ENCODE data around the gene KIF2C.
A peak's percentile ranks its signal among the peaks of the same experiment; 100 is the strongest.
"Not testable (repeated sequence)": the region's sequence is repeated elsewhere in the genome, so short reads cannot be mapped to it uniquely, and the experiment has no call there.

Gene KIF2C

GRCh38 chr1:44739307-44740178 is at the start of gene KIF2C:
KIF2C (plus strand) TSS chr1:44739837; CDS start chr1:44739933, 96 bp downstream.
- TF ChIP-seq EZH2 (IDR thresholded peaks at IDR 0.05) (no peak), FOXP2 (optimal IDR thresholded peaks at IDR 0.05; ENCODE audit: control extremely low read depth, extremely low read length, insufficient read depth) (peak; percentile 63), POLR2AphosphoS5 (IDR thresholded peaks at IDR 0.05; ENCODE audit: borderline replicate concordance, low read depth, low read length) (peak; percentile 98)
- peaks cover 34% of the 10 kb centered on the region for H3K36me3 ChIP-seq (ENCODE audit: insufficient read depth, low read length)
- peak; percentile 92 for DNase-seq (ENCODE audit: low read depth, low spot score)

GRCh38 chr1:44693159-44693558 is 46.5 kb upstream of the KIF2C start:
- H3K36me3 ChIP-seq (ENCODE audit: insufficient read depth, low read length), result no peaks in the 10 kb centered on the region
- H3K4me3 ChIP-seq, result no peak overlapping the region
- no peak for TF ChIP-seq EZH2 (IDR thresholded peaks at IDR 0.05)
- TF ChIP-seq POLR2AphosphoS5 (IDR thresholded peaks at IDR 0.05; ENCODE audit: borderline replicate concordance, low read depth, low read length), result no peak
- no peak for TF ChIP-seq FOXP2 (optimal IDR thresholded peaks at IDR 0.05; ENCODE audit: control extremely low read depth, extremely low read length, insufficient read depth)
- H3K9me3 ChIP-seq (ENCODE audit: low read depth, low read length), result no peaks in the 10 kb centered on the region
- no peak for DNase-seq (ENCODE audit: low read depth, low spot score)
- no peak overlapping the region for H3K27ac ChIP-seq
- no peak overlapping the region for H3K9ac ChIP-seq (ENCODE audit: insufficient read length)

More at GRCh38 chr1:44739307-44740178, at the start of gene KIF2C:
- Histone ChIP-seq H3K9ac (ENCODE audit: insufficient read length) (peak within 1 kb of the TSS; percentile 93), H3K9me3 (ENCODE audit: low read depth, low read length) (no peaks in the 10 kb centered on the region), H3K4me3 (peak within 1 kb of the TSS; percentile 82), H3K27ac (peak within 1 kb of the TSS; percentile 91)

- H3K27ac ChIP-seq, result no peak overlapping the region
- no peak overlapping the region for H3K4me3 ChIP-seq
- DNase-seq (ENCODE audit: low read depth, low spot score), result no peak
- no peaks in the 10 kb centered on the region for H3K9me3 ChIP-seq (ENCODE audit: low read depth, low read length)
- no peaks in the 10 kb centered on the region for H3K36me3 ChIP-seq (ENCODE audit: insufficient read depth, low read length)
- H3K9ac ChIP-seq (ENCODE audit: insufficient read length), result no peak overlapping the region
- TF ChIP-seq FOXP2 (optimal IDR thresholded peaks at IDR 0.05; ENCODE audit: control extremely low read depth, extremely low read length, insufficient read depth), result no peak
- TF ChIP-seq POLR2AphosphoS5 (IDR thresholded peaks at IDR 0.05; ENCODE audit: borderline replicate concordance, low read depth, low read length), result no peak
- no peak for TF ChIP-seq EZH2 (IDR thresholded peaks at IDR 0.05)
Measured at GRCh38 chr1:44693900-44694299, 45.7 kb upstream of the KIF2C start.

GRCh38 chr1:44694863-44695478 is 44.7 kb upstream of the KIF2C start:
- Histone ChIP-seq H3K4me3 (no peak overlapping the region), H3K36me3 (ENCODE audit: insufficient read depth, low read length) (no peaks in the 10 kb centered on the region), H3K27ac (no peak overlapping the region), H3K9me3 (ENCODE audit: low read depth, low read length) (no peaks in the 10 kb centered on the region), H3K9ac (ENCODE audit: insufficient read length) (no peak overlapping the region)
- DNase-seq (ENCODE audit: low read depth, low spot score), result no peak
- TF ChIP-seq POLR2AphosphoS5 (IDR thresholded peaks at IDR 0.05; ENCODE audit: borderline replicate concordance, low read depth, low read length), result no peak

- Histone ChIP-seq H3K36me3 (ENCODE audit: insufficient read depth, low read length) (no peaks in the 10 kb centered on the region), H3K9me3 (ENCODE audit: low read depth, low read length) (no peaks in the 10 kb centered on the region), H3K27ac (no peak overlapping the region), H3K9ac (ENCODE audit: insufficient read length) (no peak overlapping the region), H3K4me3 (no peak overlapping the region)
- no peak for TF ChIP-seq FOXP2 (optimal IDR thresholded peaks at IDR 0.05; ENCODE audit: control extremely low read depth, extremely low read length, insufficient read depth)
- TF ChIP-seq POLR2AphosphoS5 (IDR thresholded peaks at IDR 0.05; ENCODE audit: borderline replicate concordance, low read depth, low read length), result no peak
- no peak for DNase-seq (ENCODE audit: low read depth, low spot score)
Measured at GRCh38 chr1:44695671-44696070, 44.0 kb upstream of the KIF2C start.

- Histone ChIP-seq H3K36me3 (ENCODE audit: insufficient read depth, low read length) (no peaks in the 10 kb centered on the region), H3K9ac (ENCODE audit: insufficient read length) (no peak overlapping the region), H3K27ac (no peak overlapping the region), H3K9me3 (ENCODE audit: low read depth, low read length) (no peaks in the 10 kb centered on the region), H3K4me3 (no peak overlapping the region)
- TF ChIP-seq EZH2 (IDR thresholded peaks at IDR 0.05) (no peak), POLR2AphosphoS5 (IDR thresholded peaks at IDR 0.05; ENCODE audit: borderline replicate concordance, low read depth, low read length) (no peak), FOXP2 (optimal IDR thresholded peaks at IDR 0.05; ENCODE audit: control extremely low read depth, extremely low read length, insufficient read depth) (no peak)
- no peak for DNase-seq (ENCODE audit: low read depth, low spot score)
Measured at GRCh38 chr1:44696101-44696500, 43.5 kb upstream of the KIF2C start.

- Histone ChIP-seq H3K9me3 (ENCODE audit: low read depth, low read length) (no peaks in the 10 kb centered on the region), H3K36me3 (ENCODE audit: insufficient read depth, low read length) (no peaks in the 10 kb centered on the region), H3K9ac (ENCODE audit: insufficient read length) (no peak overlapping the region), H3K27ac (no peak overlapping the region), H3K4me3 (no peak overlapping the region)
- no peak for DNase-seq (ENCODE audit: low read depth, low spot score)
- TF ChIP-seq EZH2 (IDR thresholded peaks at IDR 0.05) (no peak), POLR2AphosphoS5 (IDR thresholded peaks at IDR 0.05; ENCODE audit: borderline replicate concordance, low read depth, low read length) (no peak), FOXP2 (optimal IDR thresholded peaks at IDR 0.05; ENCODE audit: control extremely low read depth, extremely low read length, insufficient read depth) (no peak)
Measured at GRCh38 chr1:44696789-44697345, 42.8 kb upstream of the KIF2C start.

- no peak overlapping the region for H3K9ac ChIP-seq (ENCODE audit: insufficient read length)
- no peak overlapping the region for H3K27ac ChIP-seq
- TF ChIP-seq FOXP2 (optimal IDR thresholded peaks at IDR 0.05; ENCODE audit: control extremely low read depth, extremely low read length, insufficient read depth), result no peak
- no peak for TF ChIP-seq EZH2 (IDR thresholded peaks at IDR 0.05)
- TF ChIP-seq POLR2AphosphoS5 (IDR thresholded peaks at IDR 0.05; ENCODE audit: borderline replicate concordance, low read depth, low read length), result no peak
- DNase-seq (ENCODE audit: low read depth, low spot score), result no peak
- no peaks in the 10 kb centered on the region for H3K9me3 ChIP-seq (ENCODE audit: low read depth, low read length)
- H3K4me3 ChIP-seq, result no peak overlapping the region
- H3K36me3 ChIP-seq (ENCODE audit: insufficient read depth, low read length), result no peaks in the 10 kb centered on the region
Measured at GRCh38 chr1:44698138-44698537, 41.5 kb upstream of the KIF2C start.

- H3K4me3 ChIP-seq; H3K27ac ChIP-seq; H3K9ac ChIP-seq (ENCODE audit: insufficient read length); H3K9me3 ChIP-seq (ENCODE audit: low read depth, low read length); H3K36me3 ChIP-seq (ENCODE audit: insufficient read depth, low read length); DNase-seq (ENCODE audit: low read depth, low spot score): not testable (repeated sequence)
Measured at GRCh38 chr1:44699375-44699774, 40.3 kb upstream of the KIF2C start.

All from SK-N-MC (cell line).